ENCODE data around the gene UBE2G2.
"Not testable (repeated sequence)": the region's sequence is repeated elsewhere in the genome, so short reads cannot be mapped to it uniquely, and the experiment has no call there.

The UBE2G2 gene

GRCh38 chr21:44836349-44836665, 34.7 kb upstream of the UBE2G2 start:
- no peak for DNase-seq (ENCODE audit: low read depth, low spot score)

- DNase-seq (ENCODE audit: low read depth, low spot score): no peak
Measured at GRCh38 chr21:44835647-44835973, 34.0 kb upstream of the UBE2G2 start.

- DNase-seq (ENCODE audit: low read depth, low spot score): no peak
Measured at GRCh38 chr21:44834951-44835646, 33.5 kb upstream of the UBE2G2 start.

- DNase-seq (ENCODE audit: low read depth, low spot score): no peak
Measured at GRCh38 chr21:44834231-44834950, 32.8 kb upstream of the UBE2G2 start.

- DNase-seq (ENCODE audit: low read depth, low spot score): no peak
Measured at GRCh38 chr21:44833663-44834062, 32.0 kb upstream of the UBE2G2 start.

- DNase-seq (ENCODE audit: low read depth, low spot score): not testable (repeated sequence)
Measured at GRCh38 chr21:44832516-44833255, 31.1 kb upstream of the UBE2G2 start.

GRCh38 chr21:44831227-44831860, 29.7 kb upstream of the UBE2G2 start:
- DNase-seq (ENCODE audit: low read depth, low spot score): no peak

- no peak for DNase-seq (ENCODE audit: low read depth, low spot score)
Measured at GRCh38 chr21:44829507-44830092, 28.0 kb upstream of the UBE2G2 start.

GRCh38 chr21:44828362-44829056, 26.9 kb upstream of the UBE2G2 start:
- DNase-seq (ENCODE audit: low read depth, low spot score): no peak

- no peak for DNase-seq (ENCODE audit: low read depth, low spot score)
Measured at GRCh38 chr21:44823179-44823660, 21.6 kb upstream of the UBE2G2 start.

- DNase-seq (ENCODE audit: low read depth, low spot score): no peak
Measured at GRCh38 chr21:44822484-44823178, 21.0 kb upstream of the UBE2G2 start.

- DNase-seq (ENCODE audit: low read depth, low spot score): no peak
Measured at GRCh38 chr21:44820851-44821250, 19.2 kb upstream of the UBE2G2 start.

- no peak for DNase-seq (ENCODE audit: low read depth, low spot score)
Measured at GRCh38 chr21:44819283-44820243, 17.9 kb upstream of the UBE2G2 start.

GRCh38 chr21:44818640-44819011, 17.0 kb upstream of the UBE2G2 start:
- no peak for DNase-seq (ENCODE audit: low read depth, low spot score)

- DNase-seq (ENCODE audit: low read depth, low spot score): peak; percentile 86
Measured at GRCh38 chr21:44817914-44818639, 16.5 kb upstream of the UBE2G2 start, which contains the start of gene SUMO3. SUMO3 (minus strand) TSS chr21:44818062; CDS start chr21:44817968, 94 bp downstream.

- peak; percentile 87 for DNase-seq (ENCODE audit: low read depth, low spot score)
Measured at GRCh38 chr21:44817506-44817880, 15.9 kb upstream of the UBE2G2 start.

GRCh38 chr21:44816761-44817505, 15.3 kb upstream of the UBE2G2 start:
- no peak for DNase-seq (ENCODE audit: low read depth, low spot score)

Measured in ELF-1 (cell line).